A549 (cell line): Measurements from ENCODE around the gene RIC1. TPM values are rescaled to one million over a fixed set of nuclear protein-coding genes. Genes with fewer than 3 reads are reported as not detected.
"Not testable (repeated sequence)": the region's sequence is repeated elsewhere in the genome, so short reads cannot be mapped to it uniquely, and the experiment has no call there.

Experiments
- ATAC-seq, 2 experiments: fragments of 200-7000 bp in 1 of 2; fragments of >200 bp in 1 of 2; cut with Nextera tagmentation in 1 of 2; cut with Tn5 transposase in 1 of 2; 3 replicates each; pipeline versions ENCODE4 v1.8.0 to v1.9.1; 2018 to 2020; ENCODE audit warnings: mild to moderate bottlenecking in 1 of 2, moderate library complexity in 1 of 2
- CTCF ChIA-PET: fragments of 300-600 bp; sonication (Branson Sonifier 250); formaldehyde crosslinking; extraction: SDS; loops from one replicate; lab custom pipeline; 2021; ENCODE audit warnings: antibody characterized with exemption, inconsistent platforms; lab: Yijun Ruan, JAX
- POLR2A ChIA-PET: fragments of 350-600 bp; formaldehyde crosslinking; extraction: SDS; loops from one replicate; lab custom pipeline; 2021; ENCODE audit warnings: antibody characterized with exemption, inconsistent platforms; lab: Yijun Ruan, JAX
- DNase-seq, 2 experiments: peaks; one replicate each; pipeline versions ENCODE4 v3.0.0 to v3.0.0-alpha.2; 2011 to 2016; ENCODE audit warnings: low read depth in 1 of 2, low spot score in 1 of 2
- FAIRE-seq: peaks from 2 replicates; lab custom pipeline; 2011; peaks lifted over from hg19 to GRCh38; lab: Jason Lieb, UNC
- H3K27ac ChIP-seq, 2 experiments: fragments of >200 bp; sonication (Bioruptor Twin); formaldehyde crosslinking; 3 replicates each; pipeline ENCODE4 v1.5.1; 2016 to 2017
- H3K4me1 ChIP-seq: fragments of >200 bp; sonication (Bioruptor Twin); formaldehyde crosslinking; 3 replicates; pipeline ENCODE4 v1.6.1; 2016
- H3K4me2 ChIP-seq: fragments of >200 bp; sonication (Bioruptor Twin); formaldehyde crosslinking; 3 replicates; pipeline ENCODE4 v1.6.1; 2016
- H3K4me3 ChIP-seq: fragments of >200 bp; sonication (Bioruptor Twin); formaldehyde crosslinking; 3 replicates; pipeline ENCODE4 v1.5.1; 2016
- H3K9me3 ChIP-seq: fragments of >200 bp; sonication (Bioruptor Twin); formaldehyde crosslinking; 3 replicates; pipeline ENCODE4 v1.6.1; 2016
- CEBPB ChIP-seq, 2 experiments: fragments of >200 bp in 1 of 2; sonication (Bioruptor Twin) in 1 of 2; formaldehyde crosslinking in 1 of 2; IDR thresholded peaks; 2 replicates each; pipeline ENCODE4 v1.6.1; 2012 to 2016
- CHD4 ChIP-seq: fragments of 200-600 bp; sonication (generic); IDR thresholded peaks from 2 replicates; pipeline ENCODE4 v1.6.1; 2016; ENCODE audit warnings: antibody characterized with exemption, mild to moderate bottlenecking, borderline replicate concordance
- EHF ChIP-seq: fragments of 250-450 bp; sonication (Bioruptor Pico); IDR thresholded peaks from 2 replicates; pipeline ENCODE4 v1.5.0; 2020; ENCODE audit warnings: mild to moderate bottlenecking
- EP300 ChIP-seq, 2 experiments: fragments of >200 bp; sonication (Bioruptor Twin); formaldehyde crosslinking; IDR thresholded peaks; 2 replicates in 1 of 2; 3 replicates in 1 of 2; pipeline ENCODE4 v1.6.1; 2016 to 2017
- FOXS1 ChIP-seq: fragments of 250-450 bp; sonication (Bioruptor Pico); IDR thresholded peaks from 2 replicates; pipeline ENCODE4 v1.5.0; 2020; ENCODE audit warnings: mild to moderate bottlenecking, moderate library complexity
- GATA3 ChIP-seq: IDR thresholded peaks from 2 replicates; pipeline ENCODE4 v1.6.1; 2012; ENCODE audit warnings: borderline replicate concordance
- HOXB13 ChIP-seq: fragments of 250-450 bp; sonication (Bioruptor Pico); IDR thresholded peaks from 2 replicates; pipeline ENCODE4 v1.5.0; 2020; ENCODE audit warnings: low read depth, mild to moderate bottlenecking, moderate library complexity
- HOXB5 ChIP-seq: fragments of 250-450 bp; sonication (Bioruptor Pico); IDR thresholded peaks from 2 replicates; pipeline ENCODE4 v1.5.0; 2020; ENCODE audit warnings: mild to moderate bottlenecking, moderate library complexity
- JUNB ChIP-seq: fragments of >200 bp; sonication (Bioruptor Twin); formaldehyde crosslinking; IDR thresholded peaks from 2 replicates; pipeline ENCODE4 v1.6.1; 2016
- KDM1A ChIP-seq: fragments of 200-600 bp; sonication (generic); IDR thresholded peaks from 2 replicates; pipeline ENCODE4 v1.6.1; 2016; ENCODE audit warnings: low read depth, mild to moderate bottlenecking
- KDM5A ChIP-seq: fragments of 200-600 bp; sonication (generic); IDR thresholded peaks from 2 replicates; pipeline ENCODE4 v1.6.1; 2016; ENCODE audit warnings: antibody characterized with exemption, mild to moderate bottlenecking
- MAFK ChIP-seq: fragments of 450-650 bp; IDR thresholded peaks from 2 replicates; pipeline ENCODE4 v1.6.1; 2014; ENCODE audit not compliant: partially characterized antibody
- MAZ ChIP-seq: fragments of 150-350 bp; IDR thresholded peaks from 2 replicates; pipeline ENCODE4 v1.6.1; 2014; ENCODE audit warnings: antibody characterized with exemption, low read depth, low read length, borderline replicate concordance
- MYC ChIP-seq: IDR thresholded peaks from 2 replicates; pipeline ENCODE4 v1.6.1; 2012; ENCODE audit warnings: mild to moderate bottlenecking, inconsistent platforms, low read length, improper control_type of control experiment, borderline replicate concordance
- NFE2L2 ChIP-seq: fragments of 150-350 bp; conservative IDR thresholded peaks from 2 replicates; pipeline ENCODE4 v1.6.1; 2014; ENCODE audit warnings: low read length
- NPAS2 ChIP-seq: fragments of 250-450 bp; sonication (Bioruptor Pico); IDR thresholded peaks from 2 replicates; pipeline ENCODE4 v1.8.0; 2022; ENCODE audit warnings: mild to moderate bottlenecking, moderate library complexity, borderline replicate concordance
- POLR2A ChIP-seq: IDR thresholded peaks from 2 replicates; pipeline ENCODE4 v1.6.1; 2012; ENCODE audit warnings: mild to moderate bottlenecking, low read length
- POLR2AphosphoS2 ChIP-seq: conservative IDR thresholded peaks from 2 replicates; pipeline ENCODE4 v1.6.1; 2012; ENCODE audit warnings: low read length, improper control_type of control experiment, inconsistent platforms
- RAD21 ChIP-seq, 2 experiments: fragments of >200 bp in 1 of 2; sonication (Bioruptor Twin) in 1 of 2; formaldehyde crosslinking in 1 of 2; IDR thresholded peaks in 1 of 2; conservative IDR thresholded peaks in 1 of 2; 2 replicates in 1 of 2; 3 replicates in 1 of 2; pipeline ENCODE4 v1.6.1; 2012 to 2018; ENCODE audit warnings: inconsistent platforms in 1 of 2
- RARB ChIP-seq: fragments of 250-450 bp; sonication (Bioruptor Pico); IDR thresholded peaks from 2 replicates; pipeline ENCODE4 v1.8.0; 2021; ENCODE audit warnings: mild to moderate bottlenecking, moderate library complexity
- RNF2 ChIP-seq: fragments of 200-600 bp; sonication (generic); IDR thresholded peaks from 2 replicates; pipeline ENCODE4 v1.6.1; 2016; ENCODE audit warnings: low read depth, mild to moderate bottlenecking, antibody characterized with exemption, moderate library complexity, borderline replicate concordance
- SMC3 ChIP-seq: fragments of >200 bp; sonication (Bioruptor Twin); formaldehyde crosslinking; IDR thresholded peaks from 3 replicates; pipeline ENCODE4 v1.6.1; 2018; ENCODE audit warnings: inconsistent platforms
- ZFP36 ChIP-seq: fragments of 450-650 bp; IDR thresholded peaks from 2 replicates; pipeline ENCODE4 v1.6.1; 2014; ENCODE audit warnings: borderline replicate concordance; ENCODE audit not compliant: partially characterized antibody
- ZNF302 ChIP-seq: fragments of 250-450 bp; sonication (Bioruptor Pico); IDR thresholded peaks from 2 replicates; pipeline ENCODE4 v1.9.0; 2021; ENCODE audit warnings: inconsistent platforms, mild to moderate bottlenecking, moderate library complexity
- ZSCAN20 ChIP-seq: fragments of 250-450 bp; sonication (Bioruptor Pico); IDR thresholded peaks from 2 replicates; pipeline ENCODE4 v1.8.0; 2022; ENCODE audit warnings: mild to moderate bottlenecking, moderate library complexity
- WGBS: methylation state at CpG from one replicate; pipeline ENCODE4 v1.1.6; 2017; ENCODE audit errors: missing lambda C conversion rate; 5-methylcytosine and 5-hydroxymethylcytosine counted together
- polyA plus RNA-seq, 4 experiments: library from polyadenylated mRNA; depleted of rRNA in 3 of 4; stranded (reverse); fragments of >200 nt; fragmentation: RNase III in 1 of 4; extraction: RNeasy Plus Mini Kit Qiagen cat#74134 plus additional on column Dnase treatment in 1 of 4; gene quantifications; 2 replicates in 3 of 4; 3 replicates in 1 of 4; pipeline ENCODE4 v1.2.3, GENCODE V29; 2011 to 2017
- TF ChIP-seq, protein P1 (sequence below): fragments of >200 bp; sonication (Bioruptor Twin); formaldehyde crosslinking; IDR thresholded peaks from 3 replicates; pipeline ENCODE4 v1.5.1; 2016
- TF ChIP-seq, protein P2 (sequence below): fragments of 200-600 bp; sonication (generic); IDR thresholded peaks from 2 replicates; pipeline ENCODE4 v1.6.1; 2016; ENCODE audit warnings: antibody characterized with exemption, mild to moderate bottlenecking, moderate library complexity
- TF ChIP-seq, protein P3 (sequence below): IDR thresholded peaks from 2 replicates; pipeline ENCODE4 v1.6.1; 2012; ENCODE audit warnings: low read depth, borderline replicate concordance

RIC1 gene
- polyA plus RNA-seq, 2 of the 4 experiments (the other 2 are of a cell fraction) = 10.7 to 26.8 TPM

DNA sequence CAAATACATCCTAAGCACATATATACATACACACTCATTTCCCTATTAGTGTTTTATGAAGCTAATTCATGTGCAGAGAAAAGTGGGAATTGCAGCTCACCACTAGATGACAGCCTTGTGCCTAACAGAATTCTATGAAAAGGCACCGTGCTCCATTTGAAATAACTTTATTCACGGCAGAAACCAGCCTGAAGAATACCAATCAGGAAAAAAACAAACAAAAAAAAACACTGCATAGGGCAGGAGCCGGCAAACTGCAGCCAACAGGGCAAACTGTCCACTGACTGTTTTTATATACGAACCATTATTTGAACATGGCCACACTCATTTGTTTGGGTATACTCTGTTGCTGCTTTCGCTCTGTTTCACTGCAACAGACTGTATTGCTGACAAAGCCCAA lies 170.4 kb downstream of the RIC1 start:
- no peak for FAIRE-seq
- peak; percentile 74 to 87 for ATAC-seq
- CTCF ChIA-PET = interaction anchor here (0.6 to 4.0 kb wide), 19 partner anchors 12 to 507 kb away, joined by 3 to 38 read pairs (median 5); partner anchors contain the start of gene ERMP1
- DNase-seq = peak; percentile 41 to 73
- H3K4me2 ChIP-seq = peak overlapping the region; percentile 55
- H3K4me3 ChIP-seq = no peak overlapping the region
- TF ChIP-seq POLR2AphosphoS2 = no peak
- TF ChIP-seq ZNF302 = no peak
- TF ChIP-seq SMC3 = peak; percentile 88
- no peak for TF ChIP-seq HOXB13 (CRISPR knock-in tag)
- TF ChIP-seq POLR2A = no peak
- no peak for TF ChIP-seq JUNB
- TF ChIP-seq RAD21 (conservative IDR thresholded peaks at IDR 0.05 in 1 of 2, IDR thresholded peaks at IDR 0.05 in 1 of 2) = peak; percentile 91 to 94
- TF ChIP-seq NFE2L2 = no peak
- TF ChIP-seq, protein P1, sequence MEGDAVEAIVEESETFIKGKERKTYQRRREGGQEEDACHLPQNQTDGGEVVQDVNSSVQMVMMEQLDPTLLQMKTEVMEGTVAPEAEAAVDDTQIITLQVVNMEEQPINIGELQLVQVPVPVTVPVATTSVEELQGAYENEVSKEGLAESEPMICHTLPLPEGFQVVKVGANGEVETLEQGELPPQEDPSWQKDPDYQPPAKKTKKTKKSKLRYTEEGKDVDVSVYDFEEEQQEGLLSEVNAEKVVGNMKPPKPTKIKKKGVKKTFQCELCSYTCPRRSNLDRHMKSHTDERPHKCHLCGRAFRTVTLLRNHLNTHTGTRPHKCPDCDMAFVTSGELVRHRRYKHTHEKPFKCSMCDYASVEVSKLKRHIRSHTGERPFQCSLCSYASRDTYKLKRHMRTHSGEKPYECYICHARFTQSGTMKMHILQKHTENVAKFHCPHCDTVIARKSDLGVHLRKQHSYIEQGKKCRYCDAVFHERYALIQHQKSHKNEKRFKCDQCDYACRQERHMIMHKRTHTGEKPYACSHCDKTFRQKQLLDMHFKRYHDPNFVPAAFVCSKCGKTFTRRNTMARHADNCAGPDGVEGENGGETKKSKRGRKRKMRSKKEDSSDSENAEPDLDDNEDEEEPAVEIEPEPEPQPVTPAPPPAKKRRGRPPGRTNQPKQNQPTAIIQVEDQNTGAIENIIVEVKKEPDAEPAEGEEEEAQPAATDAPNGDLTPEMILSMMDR = peak; percentile 97
- TF ChIP-seq, all 56 proteins: peak for 3
- peaks cover 21% of the 10 kb centered on the region for H3K4me1 ChIP-seq
- POLR2A ChIA-PET = interaction anchor here (0.7 to 1.0 kb wide), 2 partner anchors 88 to 209 kb away, joined by 3 to 6 read pairs; a partner anchor contains a TSS
- WGBS = 19% methylated on average over 5 of the region's 5 CpGs
- no peaks in the 10 kb centered on the region for H3K9me3 ChIP-seq
- H3K27ac ChIP-seq = peak overlapping the region; percentile 8 to 38; a peak in 2 of 6 replicates

DNA sequence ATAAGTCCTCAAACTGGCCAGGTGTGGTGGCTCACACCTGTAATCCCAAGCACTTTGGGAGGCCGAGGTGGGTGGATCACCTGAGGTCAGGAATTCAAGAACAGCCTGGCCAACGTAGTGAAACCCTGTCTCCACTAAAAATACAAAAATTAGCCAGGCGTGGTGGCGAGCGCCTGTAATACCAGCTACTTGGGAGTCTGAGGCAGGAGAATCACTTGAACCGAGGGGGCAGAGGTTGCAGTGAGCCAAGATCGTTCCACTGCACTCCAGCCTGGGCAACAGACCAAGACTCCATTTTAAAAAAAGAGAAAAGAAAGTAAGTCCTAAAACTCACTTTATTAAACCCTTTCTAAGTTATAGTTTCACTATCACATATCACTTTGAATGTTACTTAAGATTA lies 171.5 kb downstream of the RIC1 start:
- H3K4me2 ChIP-seq, FAIRE-seq, H3K9me3 ChIP-seq, ATAC-seq, DNase-seq, H3K4me3 ChIP-seq, POLR2A ChIA-PET: not testable (repeated sequence)
- peaks cover 21% of the 10 kb centered on the region for H3K4me1 ChIP-seq
- WGBS = 93% methylated on average over 7 of the region's 7 CpGs
- H3K27ac ChIP-seq = peak overlapping the region in 1 of 2 experiments; percentile 4; a peak in 1 of 6 replicates
- CTCF ChIA-PET = interaction anchor here (1.1 to 3.0 kb wide), 6 partner anchors 23 to 253 kb away, joined by 3 to 18 read pairs (median 7); partner anchors contain the start of gene ERMP1

DNA sequence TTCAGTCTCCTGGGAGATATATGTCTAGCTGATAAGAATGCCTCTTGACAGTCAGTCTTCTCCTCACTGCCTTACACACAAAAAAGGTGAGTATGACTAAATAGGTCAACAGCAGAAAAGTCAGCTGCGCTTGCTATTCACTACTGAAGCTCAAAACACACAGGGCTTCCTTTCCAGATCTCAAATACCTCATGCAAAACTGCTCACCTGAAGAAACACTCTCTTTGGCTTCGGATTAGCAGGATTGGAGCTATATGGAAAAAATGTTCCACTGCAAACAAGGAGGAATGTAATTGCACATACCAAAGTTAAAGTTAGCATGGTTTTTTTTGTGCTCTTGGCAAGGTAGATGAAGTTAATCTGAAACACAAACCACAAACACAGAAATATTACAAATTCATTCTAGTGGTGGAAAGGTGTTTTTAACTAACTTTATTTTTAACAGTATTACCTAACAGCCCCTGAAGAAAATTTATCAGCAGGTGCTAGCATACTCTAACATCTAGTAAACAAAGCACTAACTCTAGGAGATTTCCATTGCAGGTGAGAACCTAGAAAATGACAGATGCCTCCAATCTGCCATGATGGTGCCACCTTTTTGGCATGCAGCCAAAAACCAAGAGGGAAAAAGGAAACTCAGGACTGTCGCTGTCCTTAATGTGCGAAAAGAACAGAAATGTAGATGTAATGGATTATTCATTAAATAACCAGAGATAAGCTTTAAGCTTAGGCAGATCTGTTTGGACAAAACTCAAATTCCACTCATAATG lies 172.2 kb downstream of the RIC1 start:
- Histone ChIP-seq H3K27ac (no peak overlapping the region), H3K4me3 (no peak overlapping the region), H3K4me2 (peak overlapping the region; percentile 47; the same call in 2 of the 3 replicates), H3K4me1 (peaks cover 21% of the 10 kb centered on the region), H3K9me3 (no peaks in the 10 kb centered on the region)
- ChIA-PET CTCF (interaction anchor here (0.9 to 3.0 kb wide), 12 partner anchors 11 to 505 kb away, joined by 3 to 18 read pairs (median 3); partner anchors contain the start of gene ERMP1), POLR2A (no interaction called here)
- no peak for DNase-seq
- 87% methylated on average over 4 of the region's 4 CpGs for WGBS
- no peak for FAIRE-seq
- TF ChIP-seq, protein P2, sequence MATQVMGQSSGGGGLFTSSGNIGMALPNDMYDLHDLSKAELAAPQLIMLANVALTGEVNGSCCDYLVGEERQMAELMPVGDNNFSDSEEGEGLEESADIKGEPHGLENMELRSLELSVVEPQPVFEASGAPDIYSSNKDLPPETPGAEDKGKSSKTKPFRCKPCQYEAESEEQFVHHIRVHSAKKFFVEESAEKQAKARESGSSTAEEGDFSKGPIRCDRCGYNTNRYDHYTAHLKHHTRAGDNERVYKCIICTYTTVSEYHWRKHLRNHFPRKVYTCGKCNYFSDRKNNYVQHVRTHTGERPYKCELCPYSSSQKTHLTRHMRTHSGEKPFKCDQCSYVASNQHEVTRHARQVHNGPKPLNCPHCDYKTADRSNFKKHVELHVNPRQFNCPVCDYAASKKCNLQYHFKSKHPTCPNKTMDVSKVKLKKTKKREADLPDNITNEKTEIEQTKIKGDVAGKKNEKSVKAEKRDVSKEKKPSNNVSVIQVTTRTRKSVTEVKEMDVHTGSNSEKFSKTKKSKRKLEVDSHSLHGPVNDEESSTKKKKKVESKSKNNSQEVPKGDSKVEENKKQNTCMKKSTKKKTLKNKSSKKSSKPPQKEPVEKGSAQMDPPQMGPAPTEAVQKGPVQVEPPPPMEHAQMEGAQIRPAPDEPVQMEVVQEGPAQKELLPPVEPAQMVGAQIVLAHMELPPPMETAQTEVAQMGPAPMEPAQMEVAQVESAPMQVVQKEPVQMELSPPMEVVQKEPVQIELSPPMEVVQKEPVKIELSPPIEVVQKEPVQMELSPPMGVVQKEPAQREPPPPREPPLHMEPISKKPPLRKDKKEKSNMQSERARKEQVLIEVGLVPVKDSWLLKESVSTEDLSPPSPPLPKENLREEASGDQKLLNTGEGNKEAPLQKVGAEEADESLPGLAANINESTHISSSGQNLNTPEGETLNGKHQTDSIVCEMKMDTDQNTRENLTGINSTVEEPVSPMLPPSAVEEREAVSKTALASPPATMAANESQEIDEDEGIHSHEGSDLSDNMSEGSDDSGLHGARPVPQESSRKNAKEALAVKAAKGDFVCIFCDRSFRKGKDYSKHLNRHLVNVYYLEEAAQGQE = no peak
- TF ChIP-seq GATA3 (no peak), FOXS1 (CRISPR knock-in tag) (no peak), MAFK (no peak), EHF (CRISPR knock-in tag) (no peak), RNF2 (no peak), MAZ (no peak), HOXB5 (CRISPR knock-in tag) (no peak), KDM5A (no peak), NPAS2 (CRISPR knock-in tag) (no peak), ZFP36 (no peak), ZSCAN20 (no peak), RARB (CRISPR knock-in tag) (no peak), CHD4 (no peak), SMC3 (no peak), CEBPB (IDR thresholded peaks at IDR 0.05) (no peak), EP300 (IDR thresholded peaks at IDR 0.05) (no peak), KDM1A (no peak), MYC (no peak)
- TF ChIP-seq, protein P3, sequence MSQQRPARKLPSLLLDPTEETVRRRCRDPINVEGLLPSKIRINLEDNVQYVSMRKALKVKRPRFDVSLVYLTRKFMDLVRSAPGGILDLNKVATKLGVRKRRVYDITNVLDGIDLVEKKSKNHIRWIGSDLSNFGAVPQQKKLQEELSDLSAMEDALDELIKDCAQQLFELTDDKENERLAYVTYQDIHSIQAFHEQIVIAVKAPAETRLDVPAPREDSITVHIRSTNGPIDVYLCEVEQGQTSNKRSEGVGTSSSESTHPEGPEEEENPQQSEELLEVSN = no peak
- ATAC-seq = no peak
